HL-60/S4 treated with retinoic acid at 250 ng/mL for 4 days and 3 days (cell line): ENCODE data around the gene TMEM143.
"Not testable (repeated sequence)": the region's sequence is repeated elsewhere in the genome, so short reads cannot be mapped to it uniquely, and the experiment has no call there.

ENCODE experiments used
- in situ Hi-C: fragments of 300-500 bp; cut with MboI; formaldehyde crosslinking; loops from 2 replicates; pipeline ENCODE4 v1.7.0; 2022; ENCODE audit warnings: low sequenced_read_pairs

The TMEM143 gene

DNA sequence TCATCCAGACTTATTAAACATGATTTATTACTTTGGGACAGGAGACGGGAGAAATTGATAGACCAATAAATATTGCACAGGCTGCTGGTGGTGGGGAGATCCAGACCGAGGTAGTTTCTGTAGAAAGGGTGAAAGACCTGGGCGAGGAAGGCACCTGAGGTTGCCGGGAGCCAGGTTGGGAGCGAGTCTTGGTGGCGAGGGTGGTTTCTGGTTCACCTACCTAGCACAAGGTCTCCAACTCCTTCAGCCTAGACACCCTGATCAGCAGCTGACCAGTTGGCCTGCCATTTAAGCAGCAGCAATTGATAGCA lies 31.4 kb downstream of the TMEM143 start:
- in situ Hi-C loops: loop anchor here (10.0 kb wide), 1 partner anchor 252 kb away; no protein-coding TSS in a partner anchor

DNA sequence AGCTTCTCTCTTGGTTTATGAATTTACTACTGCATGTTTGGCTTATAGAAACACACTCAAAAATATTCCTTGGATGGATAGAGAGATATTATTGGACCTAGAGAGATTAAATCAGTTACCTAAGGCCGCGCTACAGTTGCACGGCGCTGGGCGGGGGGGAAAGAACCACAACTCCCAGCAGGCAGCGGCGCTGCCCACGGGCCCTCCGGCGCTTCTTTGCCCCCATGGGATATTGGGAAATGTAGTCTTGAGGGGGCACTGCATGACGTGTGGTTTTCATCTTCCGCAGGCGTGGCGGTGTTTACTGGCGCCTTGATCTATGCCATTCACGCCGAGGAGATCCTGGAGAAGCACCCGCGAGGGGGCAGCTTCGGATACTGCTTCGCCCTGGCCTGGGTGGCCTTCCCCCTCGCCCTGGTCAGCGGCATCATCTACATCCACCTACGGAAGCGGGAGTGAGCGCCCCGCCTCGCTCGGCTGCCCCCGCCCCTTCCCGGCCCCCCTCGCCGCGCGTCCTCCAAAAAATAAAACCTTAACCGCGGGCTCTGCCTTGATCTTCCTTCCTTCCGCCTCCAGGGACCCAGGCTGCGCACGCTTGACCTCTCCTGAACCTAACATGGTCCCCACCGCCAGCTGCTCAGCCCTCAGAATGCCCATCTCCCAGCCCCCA lies 33.6 kb downstream of the TMEM143 start:
- in situ Hi-C loops: loop anchor here (10.0 kb wide), 1 partner anchor 255 kb away; no protein-coding TSS in a partner anchor

DNA sequence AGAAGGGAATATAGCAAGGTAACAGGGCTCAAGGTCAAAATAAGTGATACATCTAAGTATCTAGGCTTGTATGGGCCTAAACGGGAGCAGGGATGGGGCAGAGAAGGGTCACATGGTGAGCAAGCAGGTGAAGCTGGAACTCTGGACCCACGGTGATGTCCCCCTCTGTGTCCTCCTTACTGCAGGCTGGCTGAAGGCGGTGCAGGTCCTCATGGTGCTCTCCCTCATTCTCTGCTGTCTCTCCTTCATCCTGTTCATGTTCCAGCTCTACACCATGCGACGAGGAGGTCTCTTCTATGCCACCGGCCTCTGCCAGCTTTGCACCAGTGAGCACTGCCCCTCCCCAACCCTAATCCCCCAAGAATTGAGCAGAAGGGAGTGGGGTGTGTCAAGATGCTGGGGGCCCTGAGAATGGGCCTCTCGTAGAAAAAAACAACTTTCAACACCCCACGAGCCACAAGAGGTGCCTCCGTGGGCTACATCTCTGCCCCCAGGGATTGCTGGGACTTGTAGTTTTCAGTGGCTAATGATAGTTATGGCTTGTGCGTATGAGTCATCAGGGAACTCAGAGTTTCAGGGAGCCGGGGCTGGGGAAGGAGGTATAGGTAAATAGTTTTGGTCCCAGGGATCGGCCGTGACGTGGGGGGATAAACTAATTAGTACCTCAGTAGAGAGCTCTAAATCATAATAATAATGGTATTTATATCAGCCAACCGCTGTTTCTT lies 34.4 kb downstream of the TMEM143 start:
- in situ Hi-C loops: no loop called here

DNA sequence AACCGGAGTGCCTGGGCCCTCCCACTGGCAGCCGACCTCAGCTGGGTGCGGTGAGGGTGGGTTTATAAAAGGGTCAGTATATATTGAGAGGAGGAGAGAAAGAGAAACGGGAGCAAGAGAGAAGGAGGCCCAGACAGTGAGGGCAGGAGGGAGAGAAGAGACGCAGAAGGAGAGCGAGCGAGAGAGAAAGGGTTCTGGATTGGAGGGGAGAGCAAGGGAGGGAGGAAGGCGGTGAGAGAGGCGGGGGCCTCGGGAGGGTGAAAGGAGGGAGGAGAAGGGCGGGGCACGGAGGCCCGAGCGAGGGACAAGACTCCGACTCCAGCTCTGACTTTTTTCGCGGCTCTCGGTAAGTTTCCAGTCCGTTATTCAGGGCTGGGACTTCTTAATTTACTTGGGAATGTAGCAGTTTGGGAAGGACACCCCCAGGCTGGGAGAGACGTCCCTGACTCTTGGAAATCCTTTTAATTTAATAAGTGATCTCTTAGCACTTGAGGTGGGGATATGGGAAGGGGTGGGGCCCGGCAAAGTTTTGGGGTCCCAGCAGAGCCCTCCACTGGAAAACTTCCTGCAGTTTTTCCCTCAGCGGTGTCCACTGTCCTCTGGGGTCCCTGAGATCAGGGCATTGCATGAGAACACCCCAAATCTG lies 38.4 kb downstream of the TMEM143 start, which contains the start of gene EMP3:
Gene EMP3 (plus strand): TSS at position 288 of the 646 bp plus-strand sequence. CDS start 1,293 bp downstream, outside the sequence.
- in situ Hi-C loops: no loop called here

DNA sequence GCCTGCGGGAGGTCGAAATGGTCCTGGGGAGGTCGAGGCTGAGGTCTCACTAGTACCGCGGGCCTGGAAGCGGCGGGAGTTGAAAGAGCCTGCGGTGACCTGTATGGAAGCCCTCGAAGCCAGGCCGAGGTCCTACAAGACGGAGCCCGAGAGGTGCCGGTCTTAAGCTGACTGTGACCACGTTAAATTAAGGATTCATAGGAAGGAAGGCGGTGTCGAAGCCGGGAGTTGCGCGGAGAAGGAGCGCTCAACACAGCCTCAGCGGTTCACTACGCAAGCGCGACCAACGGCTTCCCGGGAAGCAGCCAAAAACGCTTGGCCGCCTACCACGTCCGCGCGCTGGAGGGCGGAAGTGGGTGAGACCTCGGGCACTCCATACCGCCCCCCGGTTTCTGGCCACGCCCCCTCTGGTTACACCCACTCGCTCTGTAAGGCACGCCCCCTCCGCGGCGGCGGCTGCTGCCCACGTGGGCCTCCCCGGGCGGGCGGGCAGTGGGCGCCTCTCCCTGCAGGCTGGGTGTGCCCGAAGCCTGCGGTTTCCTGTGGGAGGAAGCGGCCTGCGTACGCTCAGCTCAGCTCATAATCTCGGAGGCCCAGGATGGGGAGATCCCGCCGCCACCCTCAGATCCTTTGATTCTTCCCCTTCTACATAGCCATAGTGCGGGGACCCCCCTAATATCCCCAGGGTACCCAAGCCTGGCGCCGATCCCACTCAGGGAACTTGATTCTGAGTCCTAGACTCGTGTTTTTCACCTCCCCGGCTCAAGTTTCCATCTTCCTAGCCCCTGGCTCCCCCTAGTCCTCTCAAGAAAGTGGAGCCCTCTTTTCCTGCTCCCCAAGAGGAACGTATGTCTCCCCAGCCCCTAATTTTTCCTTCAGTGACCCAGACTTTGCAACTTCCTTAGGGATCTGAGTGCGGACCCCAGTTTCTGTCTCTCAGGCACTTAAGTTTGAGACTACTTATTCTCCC lies 41.8 kb downstream of the TMEM143 start:
- in situ Hi-C loops: no loop called here

DNA sequence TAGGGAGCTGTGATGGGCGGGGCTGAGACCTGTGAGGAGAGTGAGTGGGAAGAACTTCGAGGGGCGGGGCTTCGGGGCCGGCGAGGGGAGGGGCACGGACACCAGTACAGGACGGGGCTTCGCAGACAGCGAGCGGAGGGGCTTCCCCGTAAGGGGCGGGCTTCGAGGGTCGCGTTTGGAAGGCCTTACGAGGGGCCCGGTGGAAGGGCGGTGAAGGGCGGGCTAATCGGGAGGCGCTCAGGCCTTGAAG lies 42.4 kb downstream of the TMEM143 start:
- in situ Hi-C loops: no loop called here

DNA sequence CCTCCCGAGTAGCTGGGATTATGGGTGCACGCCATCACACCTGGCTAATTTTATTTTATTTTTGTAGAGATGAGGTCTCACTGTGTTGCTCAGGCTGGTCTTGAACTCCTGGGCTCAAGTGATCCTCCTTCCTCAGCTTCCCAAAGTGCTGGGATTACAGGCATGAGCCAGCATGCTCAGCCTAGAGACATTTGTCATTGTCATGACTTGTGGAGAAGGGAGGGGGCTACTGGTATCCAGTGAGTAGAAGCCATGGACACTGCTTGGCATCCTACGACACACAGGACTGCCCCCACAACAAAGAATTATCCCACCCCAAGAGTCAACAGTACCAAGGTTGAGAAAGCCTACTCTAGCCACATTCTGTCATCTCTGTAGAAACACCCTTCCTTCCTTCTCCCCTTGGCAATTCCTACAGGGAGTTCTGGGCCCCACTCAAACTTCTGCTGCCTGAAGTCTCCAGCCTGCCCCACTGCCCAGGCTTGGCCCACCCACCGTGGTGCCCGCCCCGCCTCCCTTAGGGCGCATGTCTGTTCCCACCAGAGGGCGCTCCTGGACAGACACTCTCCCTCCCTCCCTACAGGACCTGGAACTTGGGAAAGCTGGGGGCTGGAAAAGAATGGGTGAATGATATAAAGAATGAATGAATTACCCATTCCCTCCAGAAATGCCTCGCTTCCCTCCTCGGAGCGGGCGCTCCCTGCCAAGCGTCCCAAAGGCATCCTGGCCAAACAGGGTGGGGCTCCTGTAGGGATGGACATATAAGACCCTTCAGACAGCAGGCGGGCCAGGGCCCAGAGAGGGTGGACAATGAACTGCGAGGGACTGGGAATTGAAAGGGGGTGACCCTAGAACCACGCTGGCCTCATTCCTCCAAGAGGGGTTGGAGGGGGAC lies 43.8 kb downstream of the TMEM143 start:
- in situ Hi-C loops: no loop called here

DNA sequence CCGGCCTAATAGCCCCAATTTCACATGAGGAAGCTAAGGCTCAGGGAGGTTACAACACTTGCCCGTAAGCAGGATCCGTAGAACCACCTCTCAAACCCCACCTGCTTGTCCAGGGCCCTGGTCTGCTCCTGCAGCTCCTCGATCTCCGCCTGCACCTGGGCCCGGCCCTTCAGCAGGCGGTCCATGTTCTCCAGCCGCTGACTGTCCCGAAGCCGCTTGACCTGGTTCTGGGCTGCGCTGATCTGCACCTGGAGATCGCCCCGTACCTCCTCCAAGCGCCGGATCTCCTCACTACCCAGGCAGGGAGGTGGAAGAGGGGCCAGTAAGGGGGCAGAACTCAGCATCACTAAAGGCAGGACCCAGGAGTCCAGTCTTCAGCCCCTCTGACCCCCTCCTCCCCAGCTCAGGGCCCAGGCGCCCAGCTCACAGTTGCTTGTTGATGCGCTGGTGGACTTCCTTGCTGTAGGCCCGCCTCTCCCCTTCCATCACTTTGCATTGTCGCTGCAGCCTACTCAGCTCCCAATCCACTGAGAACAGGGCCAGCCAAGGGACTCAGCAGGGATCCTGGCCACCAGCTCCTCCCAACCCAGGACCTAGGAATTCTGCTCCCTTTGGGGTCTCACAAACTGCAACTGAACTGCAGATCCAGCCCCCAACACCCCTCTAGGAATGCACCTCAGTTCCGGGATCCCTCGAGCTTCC lies 45.3 kb downstream of the TMEM143 start:
- in situ Hi-C loops: no loop called here

DNA sequence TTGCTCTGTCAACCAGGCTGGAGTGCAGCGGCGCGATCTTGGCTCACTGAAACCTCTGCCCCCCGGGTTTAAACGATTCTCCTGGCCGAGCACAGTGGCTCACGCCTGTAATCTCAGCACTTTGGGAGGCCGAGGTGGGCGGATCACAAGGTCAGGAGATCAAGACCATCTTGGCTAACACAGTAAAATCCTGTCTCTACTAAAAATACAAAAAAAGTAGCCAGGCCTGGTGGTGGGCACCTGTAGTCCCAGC lies 46.1 kb downstream of the TMEM143 start:
- in situ Hi-C loops: not testable (repeated sequence)

DNA sequence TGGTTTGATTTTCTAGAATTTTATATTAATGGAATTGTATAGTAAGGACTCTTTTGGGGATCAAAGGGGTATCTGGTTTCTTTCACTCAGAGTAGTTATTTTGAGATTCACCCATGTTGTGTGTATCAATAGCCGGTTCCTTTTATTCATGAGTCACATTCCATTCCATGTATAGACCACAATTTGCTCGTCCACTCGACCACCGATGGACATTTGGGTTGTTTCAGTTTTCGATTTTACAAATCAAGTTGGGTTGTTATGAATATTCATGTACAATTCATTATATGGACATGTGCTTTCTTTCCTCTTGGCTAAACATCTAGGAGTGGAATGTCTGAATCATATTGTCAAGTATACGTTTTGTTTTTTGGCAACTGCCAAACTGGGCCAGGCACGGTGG lies 48.0 kb downstream of the TMEM143 start:
- in situ Hi-C loops: no loop called here

DNA sequence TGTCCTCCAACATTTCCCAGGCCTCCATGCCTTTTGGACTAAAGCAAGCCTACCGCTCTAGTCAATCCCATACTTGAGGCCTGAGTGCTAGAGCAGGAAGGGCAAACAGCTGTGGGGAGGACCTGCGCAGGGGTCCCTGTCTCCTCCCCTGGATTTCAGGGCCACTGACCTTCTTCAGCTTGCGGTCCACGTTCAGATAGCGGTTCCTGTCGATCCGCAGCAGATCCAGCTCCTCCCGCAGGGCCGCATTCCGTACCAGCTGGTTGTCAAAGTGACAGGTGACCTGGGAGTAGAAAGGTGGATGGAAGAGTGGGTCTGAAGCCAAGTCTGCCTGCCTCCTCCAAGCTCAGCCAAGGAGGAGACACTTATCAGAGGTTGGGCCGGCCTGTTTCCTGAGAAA lies 52.4 kb downstream of the TMEM143 start:
- in situ Hi-C loops: no loop called here

DNA sequence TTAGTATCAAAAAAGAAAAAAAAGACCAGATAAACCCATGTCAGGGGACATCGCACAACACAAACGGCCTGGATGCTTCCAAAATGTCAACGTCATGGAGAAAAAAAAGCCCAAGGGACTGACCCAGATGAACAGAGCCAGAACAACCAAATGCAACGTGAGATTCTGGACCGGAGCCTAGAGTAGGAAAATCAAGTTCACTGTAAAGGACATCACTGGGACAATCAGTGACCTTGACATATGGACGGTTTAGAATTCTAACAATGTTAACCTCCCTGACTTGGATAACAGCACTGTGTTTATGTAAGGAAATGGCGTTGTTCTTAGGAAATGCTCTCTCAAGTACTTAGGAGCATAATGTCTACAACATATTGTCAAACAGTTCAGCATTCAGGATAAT lies 53.5 kb downstream of the TMEM143 start:
- in situ Hi-C loops: no loop called here

DNA sequence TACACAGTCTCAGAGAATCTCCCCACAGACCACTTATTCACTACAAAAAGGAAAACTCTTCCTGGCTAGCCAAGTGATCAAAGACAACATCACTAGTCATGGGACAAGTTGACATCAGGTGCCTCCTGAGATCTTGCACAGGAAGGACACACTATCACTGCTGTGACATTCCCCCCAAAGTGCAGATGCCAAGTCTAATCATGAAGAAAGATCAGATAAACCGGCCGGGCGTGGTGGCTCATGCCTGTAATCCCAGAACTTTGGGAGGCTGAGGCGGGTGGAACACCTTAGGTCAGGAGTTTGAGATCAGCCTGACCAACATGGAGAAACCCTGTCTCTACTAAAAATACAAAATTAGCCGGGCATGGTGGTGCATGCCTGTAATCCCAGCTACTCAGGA lies 54.0 kb downstream of the TMEM143 start:
- in situ Hi-C loops: not testable (repeated sequence)

DNA sequence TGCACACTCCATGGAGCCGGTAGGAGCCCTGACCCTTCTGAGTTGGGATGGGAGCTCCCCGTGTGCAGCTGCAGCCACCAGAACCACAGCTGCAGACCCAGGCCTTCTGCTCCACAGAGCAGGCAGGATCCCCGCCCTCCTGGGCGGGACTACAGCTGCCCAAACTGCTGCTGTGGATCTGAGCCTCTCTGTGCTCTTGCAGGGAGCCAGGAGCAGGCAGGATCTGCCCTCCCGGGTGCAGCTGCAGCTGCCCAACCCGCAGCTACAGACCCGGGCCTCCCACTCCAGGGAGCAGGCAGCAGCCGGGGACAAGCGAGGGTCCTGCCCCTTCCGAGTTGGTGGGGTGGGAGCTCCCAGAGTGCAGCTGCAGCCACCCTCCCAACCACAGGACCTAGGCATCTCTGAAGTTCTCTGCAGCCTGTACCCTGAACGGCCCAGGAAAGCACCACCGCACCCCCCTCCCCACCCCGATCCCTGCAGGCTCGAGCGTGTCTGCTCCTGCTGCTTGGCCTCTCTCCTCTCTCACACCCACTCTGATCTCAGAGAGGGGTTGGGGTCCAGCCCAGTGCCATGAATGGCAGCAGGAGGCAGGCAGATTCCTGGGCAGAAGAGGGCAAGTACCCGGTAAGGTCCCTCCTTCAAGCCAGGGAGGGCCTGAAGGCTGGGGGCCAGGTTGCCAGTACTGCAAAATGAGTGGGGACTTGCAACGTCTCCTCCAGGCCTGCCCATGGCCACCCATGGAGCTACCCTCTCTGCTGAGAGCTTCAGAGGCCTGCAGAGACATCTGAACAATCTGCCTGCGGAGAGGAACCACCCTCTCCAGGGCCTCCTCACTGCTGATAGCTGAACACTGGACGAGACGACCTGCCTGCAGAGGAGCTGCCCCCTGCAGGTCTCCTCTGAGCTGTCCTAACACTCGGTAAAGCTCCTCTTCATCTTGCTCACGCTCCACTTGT lies 54.8 kb downstream of the TMEM143 start:
- in situ Hi-C loops: no loop called here

DNA sequence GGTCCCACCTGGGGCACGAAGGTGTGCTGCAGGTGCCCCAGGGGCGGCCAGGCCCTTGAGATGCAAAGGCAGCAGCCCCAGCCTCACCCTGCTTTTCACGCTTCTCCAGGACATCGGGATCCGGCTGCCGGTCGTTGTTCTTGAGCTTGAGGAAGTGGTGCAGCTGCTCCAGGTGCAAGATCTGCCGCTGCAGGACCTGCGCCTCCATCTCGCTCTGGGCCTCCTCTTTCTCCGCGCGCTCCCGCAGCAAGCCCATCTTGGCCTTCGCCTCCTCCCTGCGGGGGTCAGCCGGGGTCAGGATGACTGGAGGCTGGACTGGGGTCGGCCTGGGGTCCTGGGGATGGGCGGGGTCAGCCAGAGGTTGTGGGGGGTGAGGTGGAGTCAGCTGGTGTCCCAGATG lies 59.9 kb downstream of the TMEM143 start:
- in situ Hi-C loops: no loop called here

DNA sequence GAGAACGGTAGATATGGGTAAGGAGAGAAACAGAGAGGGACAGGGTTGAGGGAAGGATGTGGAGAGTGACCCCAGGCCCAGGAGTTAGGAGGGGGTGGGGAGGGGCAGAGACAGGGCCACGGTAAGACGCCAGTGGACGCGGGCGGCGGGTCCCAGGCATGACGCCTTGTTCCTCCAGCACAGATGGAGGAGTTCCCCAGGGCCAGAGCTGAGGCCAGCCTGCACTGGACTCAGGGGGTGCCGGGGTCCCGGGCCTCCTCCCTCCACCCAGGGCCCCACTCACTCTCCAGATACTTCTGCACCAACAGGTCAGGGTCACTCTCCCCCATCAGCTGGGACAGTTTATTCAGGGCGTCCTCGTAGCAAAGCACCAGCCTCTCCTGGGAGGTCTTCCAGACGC lies 60.4 kb downstream of the TMEM143 start:
- in situ Hi-C loops: no loop called here

DNA sequence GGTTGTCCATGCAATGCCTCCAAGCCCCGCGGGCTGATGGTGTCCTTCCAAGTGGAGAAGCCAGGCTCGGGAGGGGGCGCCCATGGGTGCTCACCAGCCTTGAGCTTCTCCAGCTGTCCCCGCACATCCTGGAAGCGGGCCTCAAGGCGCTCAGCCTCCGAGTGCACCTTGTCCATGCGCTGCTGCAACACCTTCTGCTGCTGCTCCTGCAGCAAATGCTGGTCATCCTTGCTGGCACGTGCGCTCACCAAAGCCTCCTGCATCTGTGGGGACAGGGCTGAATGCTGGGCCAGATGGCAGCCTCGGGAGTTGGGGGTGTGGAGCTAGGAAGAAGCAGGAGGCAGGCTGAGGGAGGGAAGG lies 61.2 kb downstream of the TMEM143 start:
- in situ Hi-C loops: no loop called here

DNA sequence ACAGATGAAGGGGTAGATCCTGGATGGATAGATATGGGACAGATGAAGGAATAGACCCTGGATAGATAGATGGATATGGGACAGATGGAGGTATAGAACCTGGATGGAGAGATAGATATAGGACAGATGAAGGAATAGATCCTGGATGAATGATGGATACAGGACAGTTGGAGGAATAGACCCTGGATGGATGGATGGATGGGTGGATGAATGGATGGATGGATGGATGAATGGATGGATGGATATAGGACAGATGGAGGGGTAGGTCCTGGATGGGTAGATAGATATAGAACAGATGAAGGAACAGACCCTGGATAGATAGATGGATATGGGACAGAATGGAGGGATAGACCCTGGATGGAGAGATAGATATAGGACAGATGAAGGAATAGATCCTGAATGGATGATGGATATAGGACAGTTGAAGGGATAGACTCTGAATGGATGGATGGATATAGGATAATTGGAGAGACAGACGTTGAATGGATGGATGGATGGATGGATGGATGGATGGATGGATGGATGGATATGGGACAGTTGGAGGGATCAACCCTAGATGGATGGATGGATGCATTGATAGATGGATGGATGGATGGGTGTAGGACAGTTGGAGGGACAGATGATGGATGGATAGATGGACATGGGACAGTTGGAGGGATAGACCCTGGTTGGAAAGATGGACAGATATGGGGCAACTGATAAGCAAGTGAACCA lies 61.7 kb downstream of the TMEM143 start:
- in situ Hi-C loops: no loop called here
